GM18909 (cell line): ENCODE measurements around the gene ANAPC5.
"Not testable (repeated sequence)": the region's sequence is repeated elsewhere in the genome, so short reads cannot be mapped to it uniquely, and the experiment has no call there.

ENCODE experiments used
- ATAC-seq: cut with Tn5 transposase; IDR thresholded peaks from one replicate; pipeline ENCODE4 v1.9.1; 2021; ENCODE audit warnings: mild to moderate bottlenecking; ENCODE audit not compliant: unreplicated experiment, poor library complexity

The ANAPC5 gene

DNA sequence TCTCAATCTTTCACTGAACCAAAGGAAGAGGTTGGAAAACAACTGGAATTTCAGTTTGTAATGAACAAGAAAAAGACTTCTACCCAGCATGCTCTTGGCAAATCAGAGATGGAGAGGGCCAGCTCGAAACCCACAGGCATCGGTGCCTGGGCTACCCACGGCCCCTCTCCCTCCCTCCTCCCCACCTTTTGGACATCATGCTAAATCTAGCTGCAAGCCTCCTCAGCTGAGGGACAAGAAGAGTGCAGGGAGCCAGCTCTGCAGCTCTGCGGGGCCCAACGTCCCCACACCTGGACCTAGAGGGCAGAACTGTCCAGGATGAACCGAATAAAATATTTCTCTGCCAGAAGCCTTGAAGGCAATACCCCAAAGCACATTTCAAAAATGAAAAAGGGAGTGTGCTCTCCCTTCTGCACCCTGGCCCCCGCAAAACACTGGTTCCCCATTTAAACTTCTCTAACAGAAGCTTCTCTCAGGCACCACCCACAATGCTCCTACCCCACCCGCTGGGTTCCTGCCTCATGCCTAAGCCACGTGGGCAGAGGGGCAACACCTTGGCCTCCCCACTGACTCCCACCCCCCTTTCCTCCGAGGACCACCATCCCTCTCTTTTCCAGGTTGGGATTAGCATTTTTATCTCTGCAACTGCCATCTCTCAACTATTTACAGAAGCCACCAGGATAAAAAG, 63.9 kb downstream of the ANAPC5 start:
- no peak for ATAC-seq

DNA sequence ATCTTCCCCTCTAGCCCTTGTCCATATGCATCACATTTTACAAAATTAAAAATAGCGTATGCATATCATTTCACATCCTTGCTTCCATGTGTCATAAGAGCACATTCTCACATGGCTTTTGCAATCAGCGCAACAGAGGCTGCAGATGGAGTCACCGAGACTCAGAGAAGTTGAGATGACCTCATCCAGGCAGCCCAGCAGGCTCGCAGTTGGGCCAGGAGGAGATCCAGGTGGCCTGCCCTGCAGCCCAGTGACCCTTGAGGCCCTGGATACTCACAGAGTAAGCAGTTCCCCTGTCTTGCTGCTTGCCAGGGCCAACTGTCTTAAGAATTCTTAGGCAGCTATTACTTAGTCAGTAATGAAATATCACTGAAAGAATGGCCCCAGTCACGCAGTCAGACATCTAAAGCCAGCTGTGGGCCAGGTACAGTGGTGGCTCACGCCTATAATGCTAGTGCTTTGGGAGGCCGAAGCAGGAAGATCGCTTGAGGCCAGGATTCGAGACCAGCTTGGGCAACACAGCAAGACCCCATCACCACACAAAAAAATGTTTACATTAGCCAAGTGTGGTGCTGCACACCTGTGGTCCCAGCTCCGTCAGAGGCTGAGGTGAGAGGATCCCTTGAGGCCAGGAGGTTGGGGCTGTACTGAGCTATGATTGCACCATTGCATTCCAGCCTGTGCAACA, 64.8 kb downstream of the ANAPC5 start:
- no peak for ATAC-seq

DNA sequence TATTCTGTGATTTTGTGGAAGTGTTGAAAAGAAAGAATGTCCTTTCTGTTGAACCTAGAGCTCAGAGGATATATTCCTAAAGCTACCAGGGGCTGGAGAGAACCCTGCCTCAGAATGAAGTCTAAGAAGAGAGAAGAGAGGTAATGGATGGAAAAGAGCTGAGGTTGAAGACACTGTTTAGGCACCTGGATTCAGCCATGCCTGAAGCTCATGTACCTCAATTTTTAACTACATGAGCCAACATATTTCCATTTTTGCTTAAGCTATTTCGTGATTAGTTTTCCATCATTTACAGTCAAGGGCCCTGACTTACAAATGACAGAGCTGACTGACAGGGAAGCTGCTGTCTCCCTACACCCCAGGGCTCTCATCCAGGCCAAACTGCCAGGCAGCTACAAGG, 66.4 kb downstream of the ANAPC5 start:
- ATAC-seq, result no peak

DNA sequence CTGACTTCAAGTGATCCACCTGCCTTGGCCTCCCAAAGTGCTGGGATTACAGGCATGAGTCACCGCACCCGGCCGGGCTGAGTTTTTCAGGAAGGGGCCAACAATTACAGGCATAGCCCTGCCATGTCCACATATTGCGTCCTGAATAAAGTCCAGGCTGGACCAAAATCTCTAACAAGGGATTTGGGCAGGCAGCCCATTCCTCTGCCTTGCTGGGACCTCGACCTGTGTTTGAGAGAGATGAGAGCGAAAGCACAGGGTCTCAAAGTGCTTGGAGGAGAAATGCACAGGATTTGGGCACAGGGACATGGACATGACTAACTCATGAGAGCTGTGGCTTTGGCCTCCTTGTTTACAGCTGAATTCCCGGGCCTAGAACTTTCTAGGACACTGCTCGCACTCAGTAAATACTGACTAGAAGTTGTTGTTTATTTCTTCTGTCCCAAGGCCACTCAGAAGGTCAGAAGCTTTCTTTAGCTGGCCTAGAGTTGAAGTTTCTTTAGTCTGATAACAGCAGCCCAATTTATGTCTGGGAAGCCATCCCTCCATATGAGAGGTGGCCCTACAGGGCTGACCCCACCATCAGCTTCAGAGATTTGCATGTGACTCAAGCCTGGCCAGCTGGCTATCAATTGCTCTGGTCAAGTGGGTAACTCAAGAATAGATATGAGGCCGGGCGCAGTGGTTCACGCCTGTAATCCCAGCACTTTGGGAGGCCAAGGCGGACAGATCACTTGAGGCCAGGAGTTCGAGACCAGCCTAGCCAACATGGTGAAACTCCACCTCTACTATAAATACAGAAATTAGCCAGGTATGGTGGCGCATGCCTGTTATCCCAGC, 67.4 kb downstream of the ANAPC5 start:
- ATAC-seq, result no peak

DNA sequence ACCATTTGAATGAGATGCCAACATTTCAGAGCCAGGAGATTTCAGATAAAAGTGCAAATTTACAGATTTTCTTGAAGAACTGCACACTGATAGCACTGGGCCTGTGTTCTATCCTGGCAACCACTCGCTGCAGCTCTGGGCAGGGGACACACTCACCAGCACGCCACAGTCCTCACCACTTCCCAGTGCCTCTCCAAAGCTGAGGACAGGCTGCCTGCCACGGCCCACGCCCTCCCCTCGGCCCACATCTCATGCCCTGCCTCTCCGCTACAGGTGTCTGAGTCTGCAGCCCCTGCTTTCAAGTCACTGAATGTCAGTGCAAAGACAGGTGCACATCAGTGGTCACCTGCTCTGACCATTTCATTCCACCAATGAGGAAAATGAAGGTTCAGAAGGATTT, 68.4 kb downstream of the ANAPC5 start:
- ATAC-seq, result no peak

DNA sequence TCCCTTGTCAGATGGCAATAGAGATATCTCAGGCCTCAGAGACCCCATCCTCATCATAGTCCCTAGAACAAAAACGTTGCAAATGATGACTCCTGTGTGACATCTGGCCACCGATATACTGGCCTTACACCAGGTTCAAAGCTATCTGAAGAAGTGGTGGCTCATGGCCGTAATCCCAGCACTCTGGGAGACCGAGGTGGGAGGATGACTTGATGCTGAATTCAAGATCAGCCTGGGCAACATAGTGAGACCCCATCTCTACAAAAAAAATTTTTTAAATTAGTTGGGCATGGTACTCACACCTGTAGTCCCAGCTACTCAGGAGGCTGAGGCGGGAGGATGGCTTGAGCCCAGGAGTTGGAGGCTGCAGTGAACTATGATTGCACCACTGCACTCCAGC, 68.8 kb downstream of the ANAPC5 start:
- no peak for ATAC-seq

DNA sequence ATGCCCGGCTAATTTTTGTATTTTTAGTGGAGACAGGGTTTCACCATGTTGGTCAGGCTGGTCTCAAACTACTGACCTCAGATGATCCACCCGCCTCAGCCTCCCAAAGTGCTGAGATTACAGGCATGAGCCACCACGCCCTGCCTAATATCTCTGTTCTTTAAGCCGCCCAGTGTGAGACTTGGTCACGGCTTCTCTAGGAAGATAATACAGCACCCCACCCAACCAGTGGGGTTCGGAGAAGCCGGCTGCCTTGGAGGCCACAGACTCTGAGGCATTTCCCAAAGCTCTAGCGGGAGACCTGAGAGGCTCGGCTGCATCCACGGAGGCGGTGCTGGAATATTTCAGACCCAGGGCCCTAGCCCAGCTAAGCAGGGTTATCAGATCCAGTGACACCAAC, 69.3 kb downstream of the ANAPC5 start:
- not testable (repeated sequence) for ATAC-seq

DNA sequence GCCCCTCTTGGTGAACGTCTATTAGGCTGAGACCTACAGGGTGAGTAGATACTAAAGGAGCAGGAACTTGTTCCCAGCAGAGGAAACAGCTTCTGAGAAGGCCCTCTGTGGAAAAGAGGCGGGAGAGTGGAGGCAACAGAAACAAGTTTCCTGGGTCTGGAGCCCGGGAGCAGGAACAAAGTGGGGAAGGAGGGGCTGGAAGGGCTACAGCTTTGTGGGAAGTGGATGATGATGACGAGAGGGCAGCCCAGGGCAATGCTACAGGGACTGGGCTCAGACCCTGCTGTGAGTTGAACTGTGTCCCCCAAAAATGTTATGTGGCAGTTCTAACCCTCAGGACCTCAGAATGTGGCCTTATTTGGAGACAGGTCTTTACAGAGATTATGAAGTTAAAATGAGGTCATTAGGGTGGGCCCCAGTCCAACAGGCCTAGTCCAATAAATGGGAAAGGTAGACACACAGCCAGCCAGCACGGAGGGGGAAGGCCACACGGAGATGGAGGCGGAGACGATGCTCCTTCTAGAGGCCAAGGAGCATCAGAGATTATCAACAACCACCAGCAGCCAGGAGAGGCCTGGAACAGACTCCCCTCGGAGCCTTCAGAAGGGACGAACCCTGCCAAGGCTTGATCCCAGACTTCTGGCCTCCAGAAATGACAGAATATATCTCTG, 70.0 kb downstream of the ANAPC5 start:
- no peak for ATAC-seq

DNA sequence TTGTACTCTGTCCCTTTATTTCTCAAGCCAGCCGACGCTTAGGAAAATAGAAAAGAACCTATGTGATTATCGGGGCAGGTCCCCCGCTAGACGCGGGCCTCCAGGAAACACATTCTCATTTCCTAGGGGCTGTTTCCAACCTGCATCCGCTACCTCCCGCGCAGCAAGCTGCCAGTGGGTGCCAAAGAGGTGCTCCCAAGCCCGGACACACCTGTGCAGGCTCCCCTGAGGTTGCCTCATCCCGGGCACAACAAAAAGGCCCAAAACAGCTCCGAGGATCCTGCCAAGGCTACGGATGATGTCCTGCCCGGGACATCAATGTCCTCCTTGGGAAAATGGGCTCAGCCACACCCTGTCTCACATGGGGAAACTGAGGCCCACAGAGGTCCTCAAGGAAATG, 71.1 kb downstream of the ANAPC5 start:
- not testable (repeated sequence) for ATAC-seq

DNA sequence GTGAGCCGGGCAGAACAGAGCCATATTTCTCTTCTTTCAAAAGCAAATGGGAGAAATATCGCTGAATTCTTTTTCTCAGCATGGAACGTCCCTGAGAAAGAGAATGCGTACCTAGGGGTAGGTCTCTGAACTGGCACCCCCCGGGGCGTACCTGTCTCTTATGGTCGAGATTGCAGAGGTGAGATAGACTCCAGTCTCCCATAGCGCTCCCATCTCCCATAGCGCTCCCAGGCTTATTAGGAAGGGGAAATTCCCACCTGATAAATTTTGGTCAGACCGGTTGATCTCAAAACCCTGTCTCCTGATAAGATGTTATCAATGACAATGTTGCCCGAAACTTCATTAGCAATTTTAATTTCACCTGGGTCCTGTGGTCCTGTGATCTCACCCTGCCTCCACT, 71.7 kb downstream of the ANAPC5 start:
- ATAC-seq, result not testable (repeated sequence)

DNA sequence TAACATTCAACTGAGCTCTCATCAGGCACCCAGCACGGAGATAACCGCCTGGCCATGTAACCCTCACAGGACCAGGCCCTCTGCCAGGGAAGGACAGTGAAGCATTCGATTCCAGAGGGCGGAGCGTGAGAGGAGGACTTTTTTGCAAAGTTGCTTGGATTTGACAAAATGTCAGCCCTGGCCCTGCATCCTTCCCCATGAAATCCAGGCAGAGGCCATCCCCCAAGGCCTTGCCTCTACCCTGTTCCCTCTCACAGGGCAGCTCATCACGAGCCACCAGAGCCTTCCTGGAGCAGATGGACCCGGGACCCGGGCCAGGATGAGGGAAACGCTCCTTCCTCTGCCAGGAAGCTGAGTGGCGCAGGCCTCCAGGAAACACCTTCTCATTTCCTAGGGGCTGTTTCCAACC, 72.7 kb downstream of the ANAPC5 start:
- no peak for ATAC-seq

DNA sequence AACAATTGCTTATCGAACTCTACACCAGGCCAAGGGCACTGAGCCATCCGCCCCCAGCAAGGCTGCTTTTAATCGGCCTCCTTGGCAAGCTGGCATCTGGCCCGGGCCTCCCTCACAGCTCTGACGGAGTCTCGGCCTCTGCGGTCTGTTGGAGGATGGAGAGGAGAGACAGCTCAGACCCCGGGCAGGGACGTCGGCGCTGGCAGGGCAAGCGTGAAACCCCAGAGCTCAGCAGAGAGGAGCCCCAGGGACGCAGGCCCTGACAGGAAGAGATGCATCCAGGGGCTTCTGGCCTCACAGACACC, 73.2 kb downstream of the ANAPC5 start:
- no peak for ATAC-seq

DNA sequence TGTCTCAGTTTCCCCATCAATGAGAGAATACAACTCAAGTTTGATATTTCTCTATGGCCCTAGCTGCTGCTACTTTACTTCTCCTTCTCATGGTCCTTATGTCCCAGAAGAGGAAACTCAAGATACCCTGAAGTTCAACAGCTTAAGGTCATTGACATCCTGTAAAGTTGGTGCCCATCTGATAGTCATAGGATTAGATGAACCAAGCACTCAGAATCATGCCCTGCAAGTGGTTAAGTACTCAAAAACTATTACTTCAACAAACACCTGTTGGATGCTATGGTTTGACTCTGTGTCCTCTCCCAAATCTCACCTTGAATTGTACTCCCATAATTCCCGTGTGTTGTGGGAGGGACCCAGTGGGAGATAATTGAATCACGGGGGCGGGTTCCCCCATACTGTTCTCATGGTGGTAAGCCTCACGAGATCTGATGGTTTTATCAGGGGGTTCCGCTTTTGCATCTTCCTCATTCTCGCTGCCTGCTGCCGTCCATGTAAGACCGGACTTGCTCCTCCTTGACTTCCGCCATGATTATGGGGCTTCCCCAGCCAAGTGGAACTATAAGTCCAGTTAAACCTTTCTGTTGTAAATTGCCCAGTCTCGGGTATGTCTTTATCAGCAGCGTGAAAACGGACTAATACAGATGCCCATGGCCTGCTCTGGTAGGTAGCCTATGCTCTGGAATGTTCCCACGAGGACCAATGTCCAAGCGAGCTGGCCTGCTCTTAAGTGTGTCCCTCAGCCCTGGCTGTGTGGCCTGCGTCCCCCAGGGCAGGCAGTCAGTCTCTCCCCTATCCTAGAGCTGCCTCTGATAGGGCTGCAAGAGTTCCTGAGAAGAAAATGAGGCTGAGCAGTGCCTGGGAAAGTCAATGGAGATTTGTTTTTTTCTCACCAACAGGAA, 73.8 kb downstream of the ANAPC5 start:
- ATAC-seq, result no peak

DNA sequence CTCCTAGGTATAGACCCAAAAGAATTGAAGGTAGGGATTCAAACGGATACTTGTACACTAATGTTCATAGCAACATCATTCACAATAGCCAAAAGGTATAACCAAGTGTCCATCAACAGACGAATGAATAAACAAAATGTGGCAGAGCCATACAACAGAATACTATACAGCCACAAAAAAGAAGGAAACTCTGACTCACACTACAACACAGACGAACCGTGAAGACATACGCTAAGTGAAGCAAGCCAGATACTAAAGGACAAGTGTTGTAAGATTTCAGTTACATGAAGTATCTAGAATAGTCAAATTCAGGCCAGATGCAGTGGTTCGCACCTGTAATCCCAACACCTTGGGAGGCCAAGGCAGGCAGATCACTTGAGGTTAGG, 74.8 kb downstream of the ANAPC5 start:
- no peak for ATAC-seq

DNA sequence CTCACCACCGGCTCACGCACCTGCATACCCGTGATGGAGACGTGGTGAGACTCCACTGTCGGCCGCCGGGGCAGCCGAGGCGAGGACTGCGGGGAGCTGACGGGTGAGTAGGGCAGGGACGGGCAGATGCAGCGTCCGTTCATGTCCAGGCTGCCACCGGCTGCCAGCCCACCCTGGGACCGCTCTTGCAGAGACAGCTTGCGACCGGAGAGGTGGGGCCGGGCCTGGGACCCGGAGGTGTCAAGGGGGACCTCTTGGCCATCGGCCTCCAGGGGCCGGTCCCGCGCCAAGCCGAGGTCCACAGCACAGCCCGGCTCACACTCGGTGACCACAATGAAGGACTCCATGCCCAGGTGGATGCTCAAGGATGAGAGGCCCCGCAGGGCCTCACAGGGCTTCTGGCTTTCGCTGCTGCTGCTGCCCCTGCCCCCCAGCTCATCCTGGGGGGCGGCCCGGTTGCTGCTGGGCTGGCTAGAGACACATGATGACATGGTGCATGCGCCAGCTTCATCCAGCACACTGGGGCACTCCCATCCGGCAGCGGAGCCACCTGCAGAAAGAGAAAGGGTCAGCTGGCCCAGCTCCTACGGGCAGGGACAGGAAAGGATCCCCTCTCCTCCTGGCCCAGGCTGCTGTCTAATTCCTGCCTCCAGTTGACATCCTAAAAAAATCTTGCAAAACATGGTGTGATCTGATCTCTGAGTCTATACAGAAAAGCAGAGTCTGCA, 78.0 kb downstream of the ANAPC5 start:
- no peak for ATAC-seq

DNA sequence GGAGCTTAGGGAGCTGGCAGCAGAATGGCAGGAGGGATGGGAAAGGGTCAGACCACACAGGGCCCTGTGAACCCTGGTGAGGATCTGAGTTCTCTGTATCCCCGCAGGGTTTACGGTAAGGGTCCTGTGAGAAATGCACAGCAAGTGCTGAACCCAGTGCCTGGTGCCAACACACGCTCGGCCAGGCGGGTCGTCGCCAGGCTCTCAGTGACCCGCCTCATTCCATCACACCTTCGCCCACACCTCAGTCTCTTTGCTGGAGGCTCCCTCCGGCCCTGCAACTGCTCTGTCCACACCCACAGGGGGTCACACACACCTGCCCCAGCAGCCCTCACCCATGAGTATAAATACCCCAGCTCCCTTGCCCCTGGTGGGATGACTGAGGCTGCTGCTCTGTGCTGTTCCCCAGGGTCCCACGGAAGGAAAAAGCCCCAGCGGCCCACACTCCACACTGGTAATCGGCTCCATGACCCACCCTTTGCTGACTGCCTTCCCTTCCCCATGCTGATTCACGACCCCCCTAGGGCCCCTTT, 78.8 kb downstream of the ANAPC5 start:
- no peak for ATAC-seq

DNA sequence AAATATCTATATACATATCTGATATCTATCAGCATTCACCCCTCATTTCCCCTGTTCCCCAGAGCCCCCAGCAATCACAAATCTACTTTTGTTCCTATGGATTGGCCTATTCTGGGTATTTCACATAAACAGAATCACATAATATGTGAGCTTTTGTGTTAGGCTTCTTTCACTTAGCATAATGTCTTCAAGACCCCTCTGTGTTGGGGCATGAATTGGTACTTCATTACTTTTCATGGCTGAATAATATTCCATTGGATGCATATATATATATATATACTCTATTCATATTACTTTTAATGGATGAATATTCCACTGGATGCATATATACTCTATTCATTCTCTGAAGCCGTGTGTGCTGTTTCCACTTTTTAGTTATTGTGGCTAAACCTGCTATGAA, 84.4 kb downstream of the ANAPC5 start:
- ATAC-seq, result no peak

DNA sequence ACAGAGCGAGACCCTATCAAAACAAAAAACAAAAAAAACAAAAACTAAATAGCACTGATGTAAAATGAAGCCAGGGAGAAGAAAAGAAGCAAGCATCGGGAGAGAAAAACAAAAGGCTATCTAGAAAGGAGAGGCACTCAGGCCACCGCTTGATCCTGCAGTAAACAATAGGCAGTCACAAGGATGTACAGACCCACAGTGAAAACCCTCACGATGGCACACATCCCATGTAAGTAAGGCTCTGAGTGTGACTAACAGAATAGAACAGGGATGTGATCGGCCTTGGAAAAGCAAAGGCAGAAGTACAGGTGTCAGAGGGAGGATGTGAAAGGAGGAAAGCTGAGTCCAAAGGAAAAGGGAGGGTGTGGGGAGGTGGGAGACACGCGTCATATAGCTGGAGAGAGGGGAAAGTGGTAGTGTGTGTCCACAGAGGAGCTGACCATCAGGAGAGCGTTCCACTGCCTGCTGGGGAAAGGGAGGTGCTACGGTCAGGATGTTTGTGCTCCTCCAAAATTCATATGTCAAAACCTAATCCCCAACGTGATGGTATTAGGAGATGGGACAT, 87.2 kb downstream of the ANAPC5 start:
- no peak for ATAC-seq

DNA sequence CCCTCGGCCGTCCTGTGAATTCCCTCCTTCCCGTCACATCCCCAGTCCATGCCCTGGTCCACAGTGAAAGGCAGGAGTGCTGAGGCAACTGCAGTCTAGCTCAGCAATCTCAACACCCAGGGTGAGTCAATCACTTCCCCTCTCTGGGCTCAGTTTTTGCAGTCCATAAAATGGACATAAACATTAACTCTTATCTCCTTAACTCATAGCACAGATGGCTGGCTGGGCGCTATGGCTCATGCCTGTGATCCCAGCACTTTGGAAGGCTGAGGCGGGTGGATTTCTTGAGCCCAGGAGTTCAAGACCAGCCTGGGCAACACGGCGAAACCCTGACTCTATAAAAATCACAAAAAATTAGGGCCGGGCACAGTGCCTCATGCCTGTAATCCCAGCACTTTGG, 88.1 kb downstream of the ANAPC5 start:
- ATAC-seq, result no peak
